ENCODE measurements around the gene TNXB. TPM values are rescaled to one million over a fixed set of nuclear protein-coding genes. Genes with fewer than 3 reads are reported as not detected.
A peak's percentile ranks its signal among the peaks of the same experiment; 100 is the strongest.
"Not testable (repeated sequence)": the region's sequence is repeated elsewhere in the genome, so short reads cannot be mapped to it uniquely, and the experiment has no call there.

Gene TNXB
- total and polyA plus RNA-seq, 8 donors: 10.0 to 78.4 (median 17.2) TPM

- H3K27ac ChIP-seq: no peak overlapping the region
- no peaks in the 10 kb centered on the region for H3K36me3 ChIP-seq
- H3K9me3 ChIP-seq: no peaks in the 10 kb centered on the region
- TF ChIP-seq, protein P1, sequence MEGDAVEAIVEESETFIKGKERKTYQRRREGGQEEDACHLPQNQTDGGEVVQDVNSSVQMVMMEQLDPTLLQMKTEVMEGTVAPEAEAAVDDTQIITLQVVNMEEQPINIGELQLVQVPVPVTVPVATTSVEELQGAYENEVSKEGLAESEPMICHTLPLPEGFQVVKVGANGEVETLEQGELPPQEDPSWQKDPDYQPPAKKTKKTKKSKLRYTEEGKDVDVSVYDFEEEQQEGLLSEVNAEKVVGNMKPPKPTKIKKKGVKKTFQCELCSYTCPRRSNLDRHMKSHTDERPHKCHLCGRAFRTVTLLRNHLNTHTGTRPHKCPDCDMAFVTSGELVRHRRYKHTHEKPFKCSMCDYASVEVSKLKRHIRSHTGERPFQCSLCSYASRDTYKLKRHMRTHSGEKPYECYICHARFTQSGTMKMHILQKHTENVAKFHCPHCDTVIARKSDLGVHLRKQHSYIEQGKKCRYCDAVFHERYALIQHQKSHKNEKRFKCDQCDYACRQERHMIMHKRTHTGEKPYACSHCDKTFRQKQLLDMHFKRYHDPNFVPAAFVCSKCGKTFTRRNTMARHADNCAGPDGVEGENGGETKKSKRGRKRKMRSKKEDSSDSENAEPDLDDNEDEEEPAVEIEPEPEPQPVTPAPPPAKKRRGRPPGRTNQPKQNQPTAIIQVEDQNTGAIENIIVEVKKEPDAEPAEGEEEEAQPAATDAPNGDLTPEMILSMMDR (IDR thresholded peaks at IDR 0.05): no peak
- no peak for DNase-seq
- peaks cover 0 to 17% of the 10 kb centered on the region in 2 donors for H3K4me1 ChIP-seq
- intact Hi-C loops (cut with DNase I): no loop called here
- no peak overlapping the region for H3K4me3 ChIP-seq
- no peak for ATAC-seq
- H3K27me3 ChIP-seq: peaks cover 28 to 74% of the 10 kb centered on the region in 2 donors
Measured at GRCh38 chr6:32147401-32148132, 38.4 kb upstream of the TNXB start.

GRCh38 chr6:32146687-32147086, 37.5 kb upstream of the TNXB start:
- Histone ChIP-seq H3K4me1 (peaks cover 0 to 10% of the 10 kb centered on the region in 2 donors), H3K27me3 (peaks cover 28 to 69% of the 10 kb centered on the region in 2 donors), H3K9me3 (no peaks in the 10 kb centered on the region), H3K27ac (no peak overlapping the region), H3K4me3 (no peak overlapping the region), H3K36me3 (no peaks in the 10 kb centered on the region)
- TF ChIP-seq, protein P1 (IDR thresholded peaks at IDR 0.05): no peak
- no peak for ATAC-seq
- DNase-seq: no peak
- intact Hi-C loops (cut with DNase I): no loop called here

DNA sequence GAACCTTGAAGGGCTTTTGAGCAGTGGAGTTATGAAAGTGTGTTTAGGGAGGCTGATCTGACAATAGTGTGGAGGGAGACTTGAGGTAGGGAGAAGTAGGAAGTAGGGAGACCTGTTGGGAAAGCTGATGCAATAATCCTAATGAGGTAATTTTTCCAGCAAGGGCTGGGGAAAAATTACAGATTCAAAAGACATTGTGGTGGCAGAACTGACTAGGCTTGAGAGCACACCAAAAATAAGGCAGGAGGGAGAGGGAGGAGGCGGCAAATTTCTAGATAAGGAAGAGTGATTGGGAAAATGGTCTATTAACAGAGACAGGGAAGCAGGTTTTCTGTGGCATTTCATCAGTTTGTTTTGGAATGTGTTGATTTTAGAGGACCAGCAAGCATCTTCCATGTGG, 37.1 kb upstream of the TNXB start:
- Histone ChIP-seq H3K36me3 (no peaks in the 10 kb centered on the region), H3K27ac (no peak overlapping the region), H3K4me1 (peaks cover 0 to 10% of the 10 kb centered on the region in 2 donors), H3K27me3 (peaks cover 28 to 65% of the 10 kb centered on the region in 2 donors), H3K4me3 (no peak overlapping the region), H3K9me3 (no peaks in the 10 kb centered on the region)
- TF ChIP-seq, protein P1 (IDR thresholded peaks at IDR 0.05): no peak
- DNase-seq (no peak), ATAC-seq (peak; percentile 23)
- intact Hi-C loops (cut with DNase I): no loop called here

- H3K4me1 ChIP-seq; DNase-seq; intact Hi-C loops (cut with DNase I); ATAC-seq; H3K27ac ChIP-seq; H3K36me3 ChIP-seq; H3K9me3 ChIP-seq; H3K4me3 ChIP-seq: not testable (repeated sequence)
- peaks cover 8 to 55% of the 10 kb centered on the region in 2 donors for H3K27me3 ChIP-seq
Measured at GRCh38 chr6:32144238-32144637, 35.1 kb upstream of the TNXB start.

DNA sequence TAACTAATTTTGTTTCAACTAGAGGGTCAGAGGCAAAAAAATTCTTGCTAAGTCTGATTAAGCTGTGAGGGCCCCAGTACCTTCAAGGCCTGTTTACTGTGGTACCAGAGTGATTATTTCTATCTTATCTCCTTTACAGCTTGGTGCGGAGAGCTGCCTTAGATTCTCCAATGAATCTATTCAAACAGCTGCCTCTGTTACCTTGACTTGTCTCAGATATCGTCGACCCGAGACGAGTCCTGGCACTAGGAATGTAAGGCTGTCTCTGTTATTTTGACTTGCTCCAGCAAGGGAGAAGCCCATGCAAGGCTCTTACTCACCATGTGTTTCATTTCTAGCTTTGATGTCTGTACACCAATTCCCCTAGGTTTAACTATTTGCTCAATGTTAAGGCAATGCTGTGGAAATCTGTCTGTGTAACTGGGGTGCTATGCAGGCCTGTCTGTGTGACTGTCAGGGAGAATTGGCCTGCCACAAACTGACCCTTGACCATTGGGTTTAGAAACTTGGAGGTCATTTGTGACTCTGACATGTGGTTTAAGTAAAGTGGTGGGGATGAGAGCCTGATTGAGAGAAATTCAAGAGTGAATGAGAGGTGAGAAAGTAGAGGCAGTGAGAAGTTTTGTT, 31.4 kb upstream of the TNXB start:
- Histone ChIP-seq H3K27ac (no peak overlapping the region), H3K4me3 (no peak overlapping the region), H3K27me3 (peaks cover 0 to 36% of the 10 kb centered on the region in 2 donors), H3K9me3 (no peaks in the 10 kb centered on the region), H3K4me1 (no peaks in the 10 kb centered on the region), H3K36me3 (no peaks in the 10 kb centered on the region)
- DNase-seq: no peak
- intact Hi-C loops (cut with DNase I): no loop called here
- no peak for ATAC-seq
- TF ChIP-seq, protein P1 (IDR thresholded peaks at IDR 0.05): no peak

Measured in left lung (tissue), 10 donors.